GM23338 (cell line): ENCODE measurements around the gene PALMD.

Source experiments
- EZH2 ChIP-seq: fragments of 200-600 bp; sonication (generic); IDR thresholded peaks from one replicate; pipeline ENCODE4 v1.8.0; 2017; ENCODE audit warnings: antibody characterized with exemption, mild to moderate bottlenecking, low read depth; ENCODE audit not compliant: unreplicated experiment
- EZH2phosphoT487 ChIP-seq: fragments of 200-600 bp; sonication (generic); IDR thresholded peaks from one replicate; pipeline ENCODE4 v1.8.1; 2018; ENCODE audit warnings: antibody characterized with exemption; ENCODE audit not compliant: unreplicated experiment
- JUNB ChIP-seq: IDR thresholded peaks from one replicate; pipeline ENCODE4 v1.6.1; 2016; ENCODE audit warnings: antibody characterized with exemption; ENCODE audit not compliant: unreplicated experiment
- POLR2AphosphoS5 ChIP-seq: IDR thresholded peaks from 2 replicates; pipeline ENCODE4 v1.6.1; 2016; ENCODE audit warnings: antibody characterized with exemption, low read depth
- ZNF331 ChIP-seq: fragments of 250-450 bp; sonication (Bioruptor Pico); IDR thresholded peaks from 2 replicates; pipeline ENCODE4 v1.5.0; 2020; ENCODE audit warnings: low read depth, mild to moderate bottlenecking, moderate library complexity
- TF ChIP-seq, protein P1 (sequence below), 2 experiments: fragments of 200-600 bp in 1 of 2; sonication (generic) in 1 of 2; conservative IDR thresholded peaks; 2 replicates each; pipeline versions ENCODE4 v1.5.1 to v1.6.1; 2016 to 2017; ENCODE audit warnings: antibody characterized with exemption in 2 of 2, low read depth in 2 of 2, mild to moderate bottlenecking in 2 of 2, moderate library complexity in 1 of 2
- TF ChIP-seq, protein P2 (sequence below): IDR thresholded peaks from one replicate; pipeline ENCODE4 v1.6.1; 2018; ENCODE audit warnings: antibody characterized with exemption; ENCODE audit not compliant: unreplicated experiment

DNA sequence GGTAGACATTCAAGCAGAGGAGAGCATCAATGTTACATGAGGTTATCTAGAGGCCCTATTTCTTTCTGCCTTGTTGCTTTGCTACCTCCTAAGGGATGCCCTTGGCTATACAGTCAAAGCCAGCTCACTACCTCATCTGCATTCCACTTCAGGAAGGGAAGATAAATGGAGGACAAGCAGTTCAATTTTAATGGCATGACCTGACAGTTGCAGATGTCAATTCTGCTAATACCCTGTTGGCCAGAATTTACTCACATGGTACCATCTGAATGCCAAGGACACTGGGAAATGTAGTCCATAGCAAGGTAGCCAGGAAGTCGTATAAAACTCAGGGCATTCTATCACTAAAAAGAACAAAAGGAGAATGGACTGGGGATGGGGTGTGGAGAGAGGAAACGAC lies 31.5 kb downstream of the PALMD start:
- TF ChIP-seq, protein P1, sequence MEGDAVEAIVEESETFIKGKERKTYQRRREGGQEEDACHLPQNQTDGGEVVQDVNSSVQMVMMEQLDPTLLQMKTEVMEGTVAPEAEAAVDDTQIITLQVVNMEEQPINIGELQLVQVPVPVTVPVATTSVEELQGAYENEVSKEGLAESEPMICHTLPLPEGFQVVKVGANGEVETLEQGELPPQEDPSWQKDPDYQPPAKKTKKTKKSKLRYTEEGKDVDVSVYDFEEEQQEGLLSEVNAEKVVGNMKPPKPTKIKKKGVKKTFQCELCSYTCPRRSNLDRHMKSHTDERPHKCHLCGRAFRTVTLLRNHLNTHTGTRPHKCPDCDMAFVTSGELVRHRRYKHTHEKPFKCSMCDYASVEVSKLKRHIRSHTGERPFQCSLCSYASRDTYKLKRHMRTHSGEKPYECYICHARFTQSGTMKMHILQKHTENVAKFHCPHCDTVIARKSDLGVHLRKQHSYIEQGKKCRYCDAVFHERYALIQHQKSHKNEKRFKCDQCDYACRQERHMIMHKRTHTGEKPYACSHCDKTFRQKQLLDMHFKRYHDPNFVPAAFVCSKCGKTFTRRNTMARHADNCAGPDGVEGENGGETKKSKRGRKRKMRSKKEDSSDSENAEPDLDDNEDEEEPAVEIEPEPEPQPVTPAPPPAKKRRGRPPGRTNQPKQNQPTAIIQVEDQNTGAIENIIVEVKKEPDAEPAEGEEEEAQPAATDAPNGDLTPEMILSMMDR (conservative IDR thresholded peaks at IDR 0.05; ENCODE audit: low read depth in 2 of 2): no peak
- TF ChIP-seq JUNB (no peak), EZH2phosphoT487 (no peak), EZH2 (no peak), ZNF331 (CRISPR knock-in tag) (no peak), POLR2AphosphoS5 (no peak)
- TF ChIP-seq, protein P2, sequence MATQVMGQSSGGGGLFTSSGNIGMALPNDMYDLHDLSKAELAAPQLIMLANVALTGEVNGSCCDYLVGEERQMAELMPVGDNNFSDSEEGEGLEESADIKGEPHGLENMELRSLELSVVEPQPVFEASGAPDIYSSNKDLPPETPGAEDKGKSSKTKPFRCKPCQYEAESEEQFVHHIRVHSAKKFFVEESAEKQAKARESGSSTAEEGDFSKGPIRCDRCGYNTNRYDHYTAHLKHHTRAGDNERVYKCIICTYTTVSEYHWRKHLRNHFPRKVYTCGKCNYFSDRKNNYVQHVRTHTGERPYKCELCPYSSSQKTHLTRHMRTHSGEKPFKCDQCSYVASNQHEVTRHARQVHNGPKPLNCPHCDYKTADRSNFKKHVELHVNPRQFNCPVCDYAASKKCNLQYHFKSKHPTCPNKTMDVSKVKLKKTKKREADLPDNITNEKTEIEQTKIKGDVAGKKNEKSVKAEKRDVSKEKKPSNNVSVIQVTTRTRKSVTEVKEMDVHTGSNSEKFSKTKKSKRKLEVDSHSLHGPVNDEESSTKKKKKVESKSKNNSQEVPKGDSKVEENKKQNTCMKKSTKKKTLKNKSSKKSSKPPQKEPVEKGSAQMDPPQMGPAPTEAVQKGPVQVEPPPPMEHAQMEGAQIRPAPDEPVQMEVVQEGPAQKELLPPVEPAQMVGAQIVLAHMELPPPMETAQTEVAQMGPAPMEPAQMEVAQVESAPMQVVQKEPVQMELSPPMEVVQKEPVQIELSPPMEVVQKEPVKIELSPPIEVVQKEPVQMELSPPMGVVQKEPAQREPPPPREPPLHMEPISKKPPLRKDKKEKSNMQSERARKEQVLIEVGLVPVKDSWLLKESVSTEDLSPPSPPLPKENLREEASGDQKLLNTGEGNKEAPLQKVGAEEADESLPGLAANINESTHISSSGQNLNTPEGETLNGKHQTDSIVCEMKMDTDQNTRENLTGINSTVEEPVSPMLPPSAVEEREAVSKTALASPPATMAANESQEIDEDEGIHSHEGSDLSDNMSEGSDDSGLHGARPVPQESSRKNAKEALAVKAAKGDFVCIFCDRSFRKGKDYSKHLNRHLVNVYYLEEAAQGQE: no peak
